ENCODE data around the gene TRPC1. TPM values are rescaled to one million over a fixed set of nuclear protein-coding genes. Genes with fewer than 3 reads are reported as not detected.

Gene TRPC1
- total RNA-seq, 1 experiment from 2014 or later, result 29.6 TPM

DNA sequence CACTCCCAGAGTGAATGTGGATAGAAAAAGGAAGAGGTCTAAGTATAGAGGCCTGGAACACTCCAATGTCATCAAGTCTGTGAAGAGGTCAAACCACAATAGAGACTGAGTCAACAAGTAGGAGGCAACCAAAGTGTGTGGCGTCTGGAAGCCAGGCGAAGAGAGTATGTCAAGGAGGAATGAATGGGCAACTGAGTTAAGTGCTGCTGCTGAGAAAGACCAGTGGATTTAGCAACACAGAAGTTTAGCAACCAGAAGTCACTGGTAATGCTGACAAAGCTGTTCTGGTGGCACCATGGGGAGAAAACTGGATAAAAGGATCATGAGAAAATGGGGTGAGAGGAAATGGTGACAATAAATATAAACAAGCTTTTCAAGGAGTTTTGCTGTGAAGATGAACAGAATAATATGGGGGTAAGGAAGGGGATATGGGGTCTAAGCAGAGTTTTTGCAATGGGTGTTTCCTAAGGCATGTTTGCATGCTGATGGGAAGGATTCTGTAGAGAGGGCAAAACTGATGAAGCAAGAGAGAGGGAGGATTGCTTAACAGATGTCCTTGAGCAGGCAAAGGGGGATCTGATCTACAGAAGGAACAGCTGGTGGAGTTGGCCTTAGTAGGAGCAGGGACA, 126.7 kb downstream of the TRPC1 start:
- Histone ChIP-seq H3K36me3 (ENCODE audit: control insufficient read depth, insufficient read depth, low read length) (no peaks in the 10 kb centered on the region), H3K4me1 (ENCODE audit: control insufficient read depth, insufficient read depth, low read length) (peaks cover 9% of the 10 kb centered on the region)
- peak; percentile 56 for DNase-seq (ENCODE audit: low read depth, low spot score)

DNA sequence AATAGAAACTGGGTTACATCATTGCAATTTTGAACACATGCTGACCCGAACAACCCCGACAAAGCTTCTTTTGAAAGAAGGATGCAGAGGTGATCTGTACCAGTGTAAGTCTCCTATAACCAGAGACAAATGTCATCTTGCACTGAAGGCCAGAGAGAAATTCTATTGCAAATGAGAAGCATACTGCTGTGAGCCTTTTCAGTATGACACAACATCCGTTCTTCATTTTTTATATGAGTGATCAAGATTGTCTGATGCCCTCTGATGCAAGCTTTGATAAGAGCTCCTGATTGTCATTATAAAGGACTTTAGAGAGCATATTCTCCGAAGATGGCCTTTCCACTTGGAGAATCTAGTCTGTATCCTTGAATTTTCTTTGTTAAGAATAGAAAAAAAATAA, 128.2 kb downstream of the TRPC1 start:
- POLR2A ChIA-PET, result no interaction called here
- TF ChIP-seq POLR2AphosphoS5 (IDR thresholded peaks at IDR 0.05; ENCODE audit: low read depth, low read length) (no peak), TCF7L2 (IDR thresholded peaks at IDR 0.05; ENCODE audit: low read depth, low read length) (no peak), SIN3A (IDR thresholded peaks at IDR 0.05; ENCODE audit: borderline replicate concordance, insufficient read depth, low read depth, low read length) (no peak)
- TF ChIP-seq, protein P1, sequence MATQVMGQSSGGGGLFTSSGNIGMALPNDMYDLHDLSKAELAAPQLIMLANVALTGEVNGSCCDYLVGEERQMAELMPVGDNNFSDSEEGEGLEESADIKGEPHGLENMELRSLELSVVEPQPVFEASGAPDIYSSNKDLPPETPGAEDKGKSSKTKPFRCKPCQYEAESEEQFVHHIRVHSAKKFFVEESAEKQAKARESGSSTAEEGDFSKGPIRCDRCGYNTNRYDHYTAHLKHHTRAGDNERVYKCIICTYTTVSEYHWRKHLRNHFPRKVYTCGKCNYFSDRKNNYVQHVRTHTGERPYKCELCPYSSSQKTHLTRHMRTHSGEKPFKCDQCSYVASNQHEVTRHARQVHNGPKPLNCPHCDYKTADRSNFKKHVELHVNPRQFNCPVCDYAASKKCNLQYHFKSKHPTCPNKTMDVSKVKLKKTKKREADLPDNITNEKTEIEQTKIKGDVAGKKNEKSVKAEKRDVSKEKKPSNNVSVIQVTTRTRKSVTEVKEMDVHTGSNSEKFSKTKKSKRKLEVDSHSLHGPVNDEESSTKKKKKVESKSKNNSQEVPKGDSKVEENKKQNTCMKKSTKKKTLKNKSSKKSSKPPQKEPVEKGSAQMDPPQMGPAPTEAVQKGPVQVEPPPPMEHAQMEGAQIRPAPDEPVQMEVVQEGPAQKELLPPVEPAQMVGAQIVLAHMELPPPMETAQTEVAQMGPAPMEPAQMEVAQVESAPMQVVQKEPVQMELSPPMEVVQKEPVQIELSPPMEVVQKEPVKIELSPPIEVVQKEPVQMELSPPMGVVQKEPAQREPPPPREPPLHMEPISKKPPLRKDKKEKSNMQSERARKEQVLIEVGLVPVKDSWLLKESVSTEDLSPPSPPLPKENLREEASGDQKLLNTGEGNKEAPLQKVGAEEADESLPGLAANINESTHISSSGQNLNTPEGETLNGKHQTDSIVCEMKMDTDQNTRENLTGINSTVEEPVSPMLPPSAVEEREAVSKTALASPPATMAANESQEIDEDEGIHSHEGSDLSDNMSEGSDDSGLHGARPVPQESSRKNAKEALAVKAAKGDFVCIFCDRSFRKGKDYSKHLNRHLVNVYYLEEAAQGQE (IDR thresholded peaks at IDR 0.05; ENCODE audit: insufficient read depth in 1 of 2, low read depth in 2 of 2, low read length in 1 of 2), result no peak
- TF ChIP-seq, protein P2, sequence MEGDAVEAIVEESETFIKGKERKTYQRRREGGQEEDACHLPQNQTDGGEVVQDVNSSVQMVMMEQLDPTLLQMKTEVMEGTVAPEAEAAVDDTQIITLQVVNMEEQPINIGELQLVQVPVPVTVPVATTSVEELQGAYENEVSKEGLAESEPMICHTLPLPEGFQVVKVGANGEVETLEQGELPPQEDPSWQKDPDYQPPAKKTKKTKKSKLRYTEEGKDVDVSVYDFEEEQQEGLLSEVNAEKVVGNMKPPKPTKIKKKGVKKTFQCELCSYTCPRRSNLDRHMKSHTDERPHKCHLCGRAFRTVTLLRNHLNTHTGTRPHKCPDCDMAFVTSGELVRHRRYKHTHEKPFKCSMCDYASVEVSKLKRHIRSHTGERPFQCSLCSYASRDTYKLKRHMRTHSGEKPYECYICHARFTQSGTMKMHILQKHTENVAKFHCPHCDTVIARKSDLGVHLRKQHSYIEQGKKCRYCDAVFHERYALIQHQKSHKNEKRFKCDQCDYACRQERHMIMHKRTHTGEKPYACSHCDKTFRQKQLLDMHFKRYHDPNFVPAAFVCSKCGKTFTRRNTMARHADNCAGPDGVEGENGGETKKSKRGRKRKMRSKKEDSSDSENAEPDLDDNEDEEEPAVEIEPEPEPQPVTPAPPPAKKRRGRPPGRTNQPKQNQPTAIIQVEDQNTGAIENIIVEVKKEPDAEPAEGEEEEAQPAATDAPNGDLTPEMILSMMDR (IDR thresholded peaks at IDR 0.05), result no peak
- Histone ChIP-seq H3K27ac (ENCODE audit: low read length) (no peak overlapping the region), H3K9me3 (ENCODE audit: control insufficient read depth, insufficient read depth, low read depth, low read length) (no peaks in the 10 kb centered on the region), H3K27me3 (ENCODE audit: control insufficient read depth, insufficient read depth, low read length) (no peaks in the 10 kb centered on the region), H3K4me3 (ENCODE audit: low read depth in 2 of 2, low read length in 2 of 2) (no peak overlapping the region), H3K4me1 (ENCODE audit: control insufficient read depth, insufficient read depth, low read length) (peaks cover 9% of the 10 kb centered on the region), H3K36me3 (ENCODE audit: control insufficient read depth, insufficient read depth, low read length) (no peaks in the 10 kb centered on the region)
- in situ Hi-C loops (cut with HindIII; ENCODE audit: low pct_unique_long_range_greater_than_20kb, low sequenced_read_pairs), result no loop called here
- CTCF ChIA-PET, result no interaction called here
- BruUV-seq (replicated peaks), result no TSS peak
- DNase-seq (ENCODE audit: low read depth, low spot score) (no peak), ATAC-seq (no peak)
- intact Hi-C loops (cut with micrococcal nuclease; ENCODE audit: unreplicated experiment), result no loop called here

More for the DNA sequence above, 126.7 kb downstream of the TRPC1 start:
- Histone ChIP-seq H3K27ac (ENCODE audit: low read length) (no peak overlapping the region), H3K9me3 (ENCODE audit: control insufficient read depth, insufficient read depth, low read depth, low read length) (no peaks in the 10 kb centered on the region), H3K4me3 (ENCODE audit: low read depth in 2 of 2, low read length in 2 of 2) (no peak overlapping the region), H3K27me3 (ENCODE audit: control insufficient read depth, insufficient read depth, low read length) (no peaks in the 10 kb centered on the region)
- peak; percentile 76; the same call in 1 of the 2 replicates for ATAC-seq
- TF ChIP-seq TCF7L2 (IDR thresholded peaks at IDR 0.05; ENCODE audit: low read depth, low read length) (no peak), SIN3A (IDR thresholded peaks at IDR 0.05; ENCODE audit: borderline replicate concordance, insufficient read depth, low read depth, low read length) (no peak), POLR2AphosphoS5 (IDR thresholded peaks at IDR 0.05; ENCODE audit: low read depth, low read length) (no peak)
- TF ChIP-seq, protein P2 (IDR thresholded peaks at IDR 0.05), result no peak
- TF ChIP-seq, protein P1 (IDR thresholded peaks at IDR 0.05; ENCODE audit: insufficient read depth in 1 of 2, low read depth in 2 of 2, low read length in 1 of 2), result no peak
- ChIA-PET POLR2A (no interaction called here), CTCF (interaction anchor here (0.7 to 0.9 kb wide), 2 partner anchors 19 to 22 kb away, joined by 3 to 4 read pairs; no protein-coding TSS in a partner anchor)
- in situ Hi-C loops (cut with HindIII; ENCODE audit: low pct_unique_long_range_greater_than_20kb, low sequenced_read_pairs) (no loop called here), intact Hi-C loops (cut with micrococcal nuclease; ENCODE audit: unreplicated experiment) (no loop called here)
- BruUV-seq (replicated peaks), result no TSS peak

All from Panc1 (cell line).